ENCODE measurements around the gene GRIN1. TPM values are rescaled to one million over a fixed set of nuclear protein-coding genes. Genes with fewer than 3 reads are reported as not detected.

GRIN1 gene
- total and polyA plus RNA-seq, 2 donors (not counting 3 experiments of a cell fraction or from before 2014, with no cell fraction given), result not detected

GRCh38 chr9:137191691-137192447 lies 52.9 kb downstream of the GRIN1 start:
- CTCF ChIA-PET, result no interaction called here
- H3K9me3 ChIP-seq (replicated peaks; ENCODE audit: control insufficient read depth, insufficient read depth, low read length), result no peaks in the 10 kb centered on the region
- no peak overlapping the region for H3K9ac ChIP-seq (replicated peaks; ENCODE audit: extremely low read depth, insufficient read depth, low read length)
- no peaks in the 10 kb centered on the region for H3K9me1 ChIP-seq (replicated peaks; ENCODE audit: control insufficient read depth, extremely low read depth, insufficient read depth, low read length)
- H3K27ac ChIP-seq (ENCODE audit: insufficient read depth, low read depth, low read length), result no peak overlapping the region
- dilution Hi-C loops (cut with MboI; ENCODE audit: extremely low pct_ligation_motif_present, low sequenced_read_pairs) (no loop called here), intact Hi-C loops (cut with micrococcal nuclease) (no loop called here)
- no peak for DNase-seq (ENCODE audit: low read depth, low spot score)
- FAIRE-seq, result no peak
- H3K4me2 ChIP-seq (ENCODE audit: insufficient read depth, low read length), result no peak overlapping the region
- H2AFZ ChIP-seq (ENCODE audit: low read depth, low read length), result no peak overlapping the region
- BruUV-seq (replicated peaks), result no TSS peak
- no peak overlapping the region for H3K4me3 ChIP-seq (replicated peaks in 1 of 3; ENCODE audit: insufficient read depth in 1 of 3, low read depth in 1 of 3, low read length in 3 of 3)
- H3K4me1 ChIP-seq (ENCODE audit: control insufficient read depth, extremely low read depth, insufficient read depth, low read length), result peaks cover 17% of the 10 kb centered on the region
- peaks cover 24% of the 10 kb centered on the region for H3K79me2 ChIP-seq (ENCODE audit: control insufficient read depth, insufficient read depth, low read length)
- TF ChIP-seq MYC (IDR thresholded peaks at IDR 0.05; ENCODE audit: low read depth, low read length) (no peak), FOS (IDR thresholded peaks at IDR 0.05; ENCODE audit: borderline replicate concordance, insufficient read depth, low read length) (no peak), GATA2 (IDR thresholded peaks at IDR 0.05; ENCODE audit: insufficient read depth, insufficient read length, low read depth, low read length) (no peak), EZH2 (IDR thresholded peaks at IDR 0.05; ENCODE audit: borderline replicate concordance, low read depth, low read length, severe bottlenecking) (no peak), CTCF (IDR thresholded peaks at IDR 0.05; ENCODE audit: extremely low read depth in 1 of 2, insufficient read depth in 1 of 2, low read depth in 1 of 2, low read length in 2 of 2) (no peak), POLR2AphosphoS5 (IDR thresholded peaks at IDR 0.05; ENCODE audit: insufficient read depth, low read depth, low read length) (no peak), POLR2A (IDR thresholded peaks at IDR 0.05; ENCODE audit: low read depth, low read length) (no peak), MAX (IDR thresholded peaks at IDR 0.05; ENCODE audit: insufficient read depth, insufficient read length) (no peak), JUN (IDR thresholded peaks at IDR 0.05; ENCODE audit: borderline replicate concordance, insufficient read depth, insufficient read length, low read depth) (no peak)
- H3K27me3 ChIP-seq (ENCODE audit: control insufficient read depth in 2 of 2, insufficient read depth in 2 of 2, low read length in 2 of 2), result no peaks in the 10 kb centered on the region
- POLR2A ChIA-PET, result no interaction called here
- peaks cover 0 to 14% of the 10 kb centered on the region in 2 experiments for H3K36me3 ChIP-seq (ENCODE audit: control insufficient read depth in 2 of 2, extremely low read depth in 1 of 2, insufficient read depth in 2 of 2, low read length in 2 of 2)
- no peaks in the 10 kb centered on the region for H4K20me1 ChIP-seq (replicated peaks; ENCODE audit: control insufficient read depth, extremely low read depth, insufficient read depth, low read length)
